GM19023 (cell line): Measurements from ENCODE around the gene ANK3.

Experiments
- ATAC-seq: cut with Tn5 transposase; IDR thresholded peaks from one replicate; pipeline ENCODE4 v1.9.1; 2021; ENCODE audit warnings: mild to moderate bottlenecking, moderate library complexity; ENCODE audit not compliant: unreplicated experiment

Gene ANK3

DNA sequence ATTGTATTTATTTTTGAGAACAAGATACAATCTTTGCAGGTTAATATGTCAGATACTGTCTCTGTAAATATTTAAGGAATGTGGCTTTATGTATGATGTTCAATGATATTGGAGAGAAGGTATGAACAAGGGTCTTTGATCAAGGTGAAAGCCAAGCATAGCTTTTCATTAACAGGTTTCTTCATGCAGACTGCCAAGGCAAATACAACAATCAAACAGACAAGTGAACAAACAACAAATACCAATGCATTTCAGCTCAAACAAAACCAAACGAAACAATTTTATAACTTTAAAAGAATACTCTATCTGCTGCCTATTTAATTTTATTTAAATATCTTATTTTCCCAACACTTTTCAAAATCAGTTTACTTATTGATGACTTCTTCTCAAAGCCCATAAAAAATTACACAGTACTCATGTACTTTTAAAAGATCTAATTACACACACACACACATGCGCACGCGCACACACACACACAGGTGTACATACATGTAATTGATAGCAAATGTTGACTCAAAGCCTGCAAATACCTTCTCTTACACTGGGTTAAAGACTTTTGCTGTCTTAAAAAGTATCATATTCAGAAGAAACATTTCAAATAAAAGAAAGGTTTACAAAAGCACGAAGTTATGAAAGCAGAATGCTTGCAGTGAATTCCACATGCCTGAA, 282.2 kb downstream of the ANK3 start:
- ATAC-seq = no peak

DNA sequence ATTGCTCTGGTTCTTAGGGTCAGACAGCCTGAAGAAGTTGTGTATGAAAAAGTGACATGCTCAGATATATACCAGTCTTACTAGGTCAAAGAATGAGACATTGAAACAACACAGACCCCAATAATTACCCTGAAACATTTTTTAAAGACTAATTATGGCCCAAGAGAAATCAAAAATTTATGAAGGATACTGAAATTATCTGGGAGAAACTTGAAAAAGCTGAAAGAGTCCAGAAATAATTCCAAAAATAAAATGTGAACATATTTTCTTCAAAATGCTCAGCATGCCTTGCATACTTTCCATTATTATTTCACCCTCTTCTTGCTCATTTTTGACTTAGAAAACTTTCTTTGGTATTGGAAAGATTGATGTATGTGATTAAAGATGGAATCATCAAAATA, 284.4 kb downstream of the ANK3 start:
- ATAC-seq = no peak

DNA sequence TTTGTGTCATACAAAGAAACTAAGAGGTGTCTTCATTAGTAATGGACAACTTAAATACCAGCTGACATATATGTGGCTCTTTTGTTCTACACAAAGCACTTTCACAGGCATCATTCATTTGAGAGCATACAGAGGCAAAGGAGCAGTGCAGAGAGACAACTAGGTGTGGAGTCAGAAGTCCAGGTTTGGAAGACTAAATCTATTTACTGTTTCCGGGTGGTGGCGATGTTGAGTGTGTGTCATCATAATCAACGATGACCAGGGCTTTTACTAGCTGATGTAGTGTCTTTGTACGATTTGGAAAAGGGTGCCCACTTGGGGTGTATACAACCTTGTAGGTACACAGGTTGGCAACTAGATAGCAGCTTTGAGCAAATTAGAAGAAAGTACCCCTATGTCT, 287.9 kb downstream of the ANK3 start:
- ATAC-seq = no peak

DNA sequence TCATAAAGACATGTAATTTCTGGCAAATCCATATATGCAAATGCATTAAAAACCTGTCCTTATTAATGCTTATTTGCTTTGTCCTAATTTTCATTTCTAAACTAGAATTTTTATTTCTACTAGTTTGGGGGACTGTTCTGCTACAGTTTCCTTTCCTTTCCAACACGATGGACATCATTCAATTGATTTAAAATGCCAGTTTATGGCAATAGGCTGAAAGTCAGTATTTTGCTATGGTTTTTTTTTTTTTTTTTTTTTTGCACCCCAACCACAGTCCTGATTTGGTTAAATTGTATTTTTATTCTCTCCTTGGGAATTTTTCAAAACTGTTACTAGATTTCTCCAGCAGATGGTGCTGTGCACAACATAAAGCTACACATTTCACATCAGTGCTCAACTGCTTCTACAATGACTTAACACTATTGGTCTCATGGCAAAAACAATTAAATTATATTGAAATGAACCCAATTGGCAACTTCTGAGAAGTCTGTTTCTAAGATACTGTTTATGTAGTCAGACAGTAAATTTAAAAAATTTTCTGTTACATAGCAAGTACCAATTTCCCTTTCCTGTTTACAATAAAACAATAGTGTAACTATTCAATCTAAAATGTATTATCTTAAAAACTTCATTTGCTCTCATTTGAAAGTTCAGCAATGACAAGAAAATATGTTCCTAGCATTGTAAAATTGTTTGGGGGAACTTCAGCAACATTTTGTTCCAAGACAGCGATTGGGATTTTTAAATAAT, 289.5 kb downstream of the ANK3 start:
- ATAC-seq = no peak

GRCh38 chr10:60098677-60099601, 290.7 kb downstream of the ANK3 start:
- ATAC-seq = no peak

GRCh38 chr10:60096761-60097513, 292.7 kb downstream of the ANK3 start:
- ATAC-seq = peak; percentile 91

DNA sequence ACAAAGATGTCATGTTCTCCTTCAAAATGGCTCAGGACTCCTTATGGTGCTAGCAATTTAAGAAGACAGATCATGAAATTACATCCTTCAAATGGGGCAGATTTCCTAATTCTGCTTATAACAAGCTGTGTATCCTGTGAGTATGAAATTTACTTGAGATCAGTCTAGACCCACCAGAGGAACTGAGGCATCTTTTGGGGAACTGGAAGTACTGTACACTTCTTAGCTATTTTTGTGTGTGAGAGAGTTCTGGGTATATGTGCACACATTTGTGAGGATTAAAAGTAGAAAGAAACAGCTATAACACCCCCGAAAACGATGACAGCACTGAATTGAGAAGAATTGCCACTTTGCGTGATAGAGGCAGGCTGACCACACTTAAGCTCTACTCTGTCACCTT, 296.4 kb downstream of the ANK3 start:
- ATAC-seq = no peak

DNA sequence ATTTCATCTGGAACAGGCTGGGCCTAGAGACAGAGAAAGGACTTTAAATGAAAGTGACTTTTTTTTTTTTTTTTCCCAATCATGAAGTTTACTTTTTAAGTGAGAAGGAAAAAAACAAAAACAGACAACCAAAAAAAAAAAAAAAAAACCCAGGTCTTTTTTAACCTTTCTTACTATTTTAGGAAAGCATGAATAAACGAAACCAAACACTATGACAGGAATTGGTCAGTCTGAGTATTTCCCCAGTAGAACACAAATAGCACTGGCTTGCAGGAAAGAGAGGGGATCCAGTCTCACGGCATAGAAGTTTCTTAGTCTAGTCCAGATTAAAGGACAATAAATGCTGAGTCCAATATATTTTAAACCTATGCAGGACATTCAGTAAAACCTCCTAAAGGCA, 302.8 kb downstream of the ANK3 start:
- peak; percentile 81 for ATAC-seq

- ATAC-seq = no peak
These were observed 303.3 kb downstream of the ANK3 start for GRCh38 chr10:60086421-60086820.

DNA sequence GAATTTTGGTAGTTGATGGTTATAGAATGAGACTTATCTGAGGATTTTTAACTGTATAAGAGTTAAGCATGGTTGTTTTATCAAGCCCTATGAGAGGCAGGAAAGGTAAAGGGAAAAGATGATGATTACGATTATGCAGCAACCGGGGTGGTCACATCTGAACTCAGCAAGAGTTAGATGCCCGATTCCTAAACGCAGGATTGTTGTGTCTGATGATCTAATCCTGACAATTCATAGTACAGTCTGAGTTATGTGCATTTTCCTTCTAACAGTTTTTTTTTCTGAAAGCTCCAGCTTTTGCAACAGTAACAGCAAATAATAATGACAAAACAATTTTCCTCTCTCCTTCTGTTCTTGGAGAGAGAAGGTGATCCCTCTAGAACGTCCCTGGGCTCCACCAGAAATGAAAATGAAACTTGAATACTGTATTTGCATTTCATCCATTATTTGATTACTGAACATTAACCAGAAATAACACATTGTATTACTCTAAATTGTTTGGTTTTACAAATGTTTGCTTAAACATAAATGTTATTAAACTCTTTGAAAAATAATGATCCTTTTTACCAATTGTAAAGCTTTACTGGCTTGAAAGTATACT, 306.8 kb downstream of the ANK3 start:
- no peak for ATAC-seq

GRCh38 chr10:60082341-60082740, 307.3 kb downstream of the ANK3 start:
- no peak for ATAC-seq

DNA sequence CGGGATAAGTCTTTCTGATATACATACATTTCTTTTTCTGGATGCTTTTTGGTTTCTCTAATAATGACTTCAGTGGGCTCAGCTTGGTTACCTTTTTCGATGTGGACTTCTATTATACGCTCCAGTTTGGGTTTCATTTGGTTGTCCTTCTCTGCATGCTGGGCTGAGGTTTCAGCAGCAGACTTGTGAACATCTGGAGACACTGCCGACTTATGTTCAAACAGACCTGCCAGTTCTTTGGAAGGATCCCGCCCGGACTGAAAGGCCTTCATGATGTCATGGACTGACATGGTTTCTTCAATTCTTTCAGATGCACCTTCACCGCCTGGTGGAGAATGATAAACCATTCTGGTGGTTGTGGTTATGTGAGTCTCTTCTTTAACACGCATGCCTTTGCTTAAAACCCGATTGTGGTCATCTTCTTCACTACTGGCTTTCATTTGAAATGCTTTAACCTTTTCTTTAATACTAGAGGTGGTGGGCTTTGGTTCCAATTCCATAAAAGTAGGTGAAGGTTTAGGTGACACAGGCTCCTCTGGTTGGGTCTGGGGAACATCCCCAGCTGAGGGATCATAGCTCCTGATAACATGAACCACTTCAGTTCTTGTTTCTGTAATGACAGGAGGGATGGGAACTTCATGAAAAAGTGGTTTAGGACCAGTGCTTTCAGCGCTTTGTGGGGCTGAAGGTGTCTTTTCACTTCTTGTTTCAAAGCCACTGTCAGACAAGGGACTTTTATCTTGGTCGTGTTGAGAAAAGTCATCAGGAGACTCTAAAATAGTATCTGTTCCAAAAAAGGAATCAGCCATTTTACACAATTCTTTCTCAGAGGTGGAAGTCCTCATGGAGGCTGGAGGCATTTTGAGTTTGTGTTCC, 315.7 kb downstream of the ANK3 start:
- ATAC-seq = peak; percentile 92

DNA sequence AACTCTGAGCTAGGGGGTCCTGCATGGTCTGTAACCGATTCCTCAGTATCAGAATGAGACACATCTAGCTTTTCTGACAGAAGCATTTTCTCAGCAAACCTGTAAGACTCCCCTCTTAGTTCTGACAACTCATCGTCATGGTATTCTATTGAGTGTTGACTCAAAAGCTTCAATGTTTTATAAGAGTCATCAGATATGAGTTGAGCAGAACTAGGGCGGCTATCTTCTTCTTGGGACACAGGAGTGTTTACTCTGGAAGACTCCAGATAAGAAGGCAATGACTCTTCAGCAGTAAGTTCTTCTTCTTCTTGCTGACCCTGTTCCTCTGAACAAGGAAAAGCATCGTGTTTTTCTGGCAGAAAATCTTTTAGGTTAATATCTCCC, 316.3 kb downstream of the ANK3 start:
- ATAC-seq = no peak

GRCh38 chr10:60069311-60069710, 320.4 kb downstream of the ANK3 start:
- no peak for ATAC-seq

- no peak for ATAC-seq
These were observed 339.3 kb downstream of the ANK3 start for GRCh38 chr10:60050366-60050765.

DNA sequence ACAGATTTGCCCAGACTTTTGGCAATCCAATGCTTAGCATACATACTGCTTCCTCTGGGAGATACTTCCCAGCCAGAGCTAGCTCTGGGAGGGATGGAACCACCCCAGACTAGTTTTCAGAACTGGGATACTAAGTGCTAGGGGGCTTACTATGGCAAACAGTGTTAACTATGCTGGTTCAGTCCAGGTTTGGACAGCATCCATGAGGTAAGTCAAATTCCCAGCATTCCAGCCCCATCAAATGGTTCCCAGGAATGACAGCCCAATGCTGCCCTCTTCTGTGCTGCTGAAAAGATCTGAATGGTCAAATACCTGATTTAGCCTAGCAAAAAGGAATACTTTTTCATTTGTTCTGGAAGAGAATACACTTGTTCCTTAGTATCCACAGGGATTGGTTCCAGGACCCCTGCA, 341.6 kb downstream of the ANK3 start:
- no peak for ATAC-seq

GRCh38 chr10:60045571-60045970, 344.1 kb downstream of the ANK3 start:
- ATAC-seq = no peak

DNA sequence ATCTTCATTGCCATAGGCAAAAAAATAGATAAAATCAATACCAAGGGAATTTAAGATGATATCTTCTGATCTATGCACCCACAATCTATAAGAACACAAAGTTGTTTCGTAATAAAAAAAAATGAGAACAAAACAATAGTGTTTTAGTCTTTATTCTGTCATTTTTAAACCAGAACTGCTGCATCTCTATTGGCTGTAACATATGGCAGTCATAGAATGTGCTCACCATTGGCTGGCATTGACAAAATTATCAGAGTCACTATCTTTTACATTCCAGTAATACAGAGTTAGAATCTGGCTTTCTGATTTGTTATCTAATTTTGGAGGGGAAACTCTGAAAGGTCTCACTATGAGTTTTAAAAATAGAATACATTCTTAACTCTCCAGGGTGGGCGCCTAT, 344.7 kb downstream of the ANK3 start:
- no peak for ATAC-seq

- no peak for ATAC-seq
These were observed 345.4 kb downstream of the ANK3 start for GRCh38 chr10:60044242-60044641.
